GM18909 (cell line): ENCODE data around the gene SLC1A2.

Experiments
- ATAC-seq: cut with Tn5 transposase; IDR thresholded peaks from one replicate; pipeline ENCODE4 v1.9.1; 2021; ENCODE audit warnings: mild to moderate bottlenecking; ENCODE audit not compliant: unreplicated experiment, poor library complexity

The SLC1A2 gene

DNA sequence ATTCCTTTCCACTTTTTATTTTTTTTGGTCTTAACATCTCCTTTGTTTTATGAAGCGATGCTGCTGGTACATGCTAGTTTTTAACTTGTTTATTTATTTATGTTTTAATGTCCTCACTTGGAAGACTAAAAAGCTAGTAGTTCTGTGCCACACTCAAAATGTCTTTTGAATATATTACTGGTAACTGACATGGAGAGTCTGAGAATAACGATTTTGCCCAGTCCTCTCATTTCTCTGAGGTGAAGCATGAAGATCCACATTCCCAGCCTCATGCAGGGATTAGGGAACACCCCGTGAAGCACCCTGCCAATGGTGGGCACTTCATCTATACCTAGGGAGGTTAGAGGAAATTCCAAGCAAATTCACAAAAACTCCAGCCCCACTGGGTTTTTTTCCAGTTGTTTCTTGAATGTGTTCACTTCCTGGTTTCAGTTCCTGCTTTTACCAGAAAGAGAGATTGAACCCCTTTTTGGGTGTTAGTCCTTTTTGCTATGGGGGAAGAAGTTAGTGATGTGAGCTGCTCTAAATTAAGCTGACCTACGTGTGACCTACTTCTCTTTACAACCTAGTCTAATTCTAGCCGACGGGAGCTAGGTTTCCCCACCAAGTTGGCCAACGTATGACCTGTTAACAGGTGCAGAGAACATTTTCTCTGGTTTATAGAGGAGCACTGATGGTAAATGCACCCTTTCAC lies 106.1 kb downstream of the SLC1A2 start:
- peak; percentile 94 for ATAC-seq

DNA sequence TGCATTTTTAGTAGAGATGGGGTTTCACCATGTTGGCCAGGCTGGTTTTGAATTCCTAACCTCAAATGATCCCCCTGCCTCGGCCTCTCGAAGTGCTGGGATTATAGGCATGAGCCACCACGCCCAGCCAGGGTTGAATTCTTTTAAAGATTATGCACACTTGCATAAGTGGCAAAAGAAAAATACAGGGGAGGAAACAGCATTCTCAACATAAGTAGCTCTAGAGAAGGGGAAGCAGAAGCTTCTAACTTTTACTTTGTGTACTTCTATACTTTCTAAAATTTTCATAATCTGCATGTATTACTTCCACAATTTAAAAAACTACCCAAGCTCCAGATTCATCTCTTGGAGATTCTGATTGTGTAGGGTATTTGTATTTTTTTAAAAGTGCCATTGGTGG lies 108.0 kb downstream of the SLC1A2 start:
- no peak for ATAC-seq

- no peak for ATAC-seq
Observed at GRCh38 chr11:35308157-35308556, 111.2 kb downstream of the SLC1A2 start.

DNA sequence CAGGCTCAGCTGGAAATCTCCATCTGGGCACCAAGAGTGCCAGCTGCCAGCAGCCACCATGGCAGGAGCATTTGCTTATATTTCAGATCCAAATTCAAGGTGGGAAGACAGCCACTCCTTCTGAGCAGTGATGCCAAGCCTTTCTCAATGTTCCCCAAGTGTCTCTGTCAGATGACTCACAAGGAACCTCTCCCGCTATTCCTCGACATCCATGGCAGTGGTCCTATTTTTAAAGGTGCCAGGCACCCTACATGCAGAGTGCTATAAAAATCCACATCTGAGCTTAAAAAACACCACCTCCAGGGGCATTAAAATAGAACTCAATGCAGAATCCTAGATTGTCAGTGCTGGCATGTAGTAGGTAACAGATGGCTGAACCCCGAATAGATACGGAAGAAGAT lies 112.1 kb downstream of the SLC1A2 start:
- no peak for ATAC-seq

DNA sequence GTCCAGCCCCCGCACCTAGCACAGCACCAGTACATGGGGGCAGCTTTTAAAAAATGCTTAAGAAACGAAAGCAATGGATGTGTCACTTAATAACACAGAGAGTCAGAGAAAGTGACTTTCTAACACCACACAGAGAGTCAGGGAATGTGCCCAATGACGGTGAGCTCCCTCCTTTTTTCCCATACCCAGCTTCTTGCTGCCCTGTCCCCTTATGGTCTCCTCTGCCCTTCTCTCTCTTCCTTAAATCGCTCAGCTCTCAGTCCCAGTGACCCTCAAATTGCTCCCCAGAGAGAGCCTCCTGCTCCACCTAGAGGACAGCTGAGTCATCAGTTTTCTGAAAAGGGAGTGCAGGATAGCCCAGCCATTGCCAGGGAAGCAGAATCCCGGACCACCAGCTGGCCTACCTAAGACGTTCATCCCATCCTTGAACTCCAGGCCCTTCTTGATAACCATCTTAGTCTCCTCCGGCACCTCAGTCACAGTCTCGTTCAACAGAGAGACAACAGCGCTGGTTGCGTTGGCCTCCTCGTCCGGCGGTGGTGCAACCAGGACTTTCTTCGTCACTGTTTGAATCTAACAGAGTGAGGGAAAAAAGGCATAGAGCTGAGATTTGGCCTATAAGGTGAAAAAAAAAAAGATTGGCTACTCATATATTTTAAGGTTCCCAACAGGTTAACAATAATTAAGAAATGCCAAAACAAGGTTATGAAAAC lies 113.5 kb downstream of the SLC1A2 start:
- peak; percentile 53 for ATAC-seq

- no peak for ATAC-seq
Observed at GRCh38 chr11:35304900-35305460, 114.4 kb downstream of the SLC1A2 start.

- ATAC-seq = no peak
Observed at GRCh38 chr11:35304386-35304775, 115.0 kb downstream of the SLC1A2 start.

GRCh38 chr11:35303596-35304385 lies 115.6 kb downstream of the SLC1A2 start:
- no peak for ATAC-seq

DNA sequence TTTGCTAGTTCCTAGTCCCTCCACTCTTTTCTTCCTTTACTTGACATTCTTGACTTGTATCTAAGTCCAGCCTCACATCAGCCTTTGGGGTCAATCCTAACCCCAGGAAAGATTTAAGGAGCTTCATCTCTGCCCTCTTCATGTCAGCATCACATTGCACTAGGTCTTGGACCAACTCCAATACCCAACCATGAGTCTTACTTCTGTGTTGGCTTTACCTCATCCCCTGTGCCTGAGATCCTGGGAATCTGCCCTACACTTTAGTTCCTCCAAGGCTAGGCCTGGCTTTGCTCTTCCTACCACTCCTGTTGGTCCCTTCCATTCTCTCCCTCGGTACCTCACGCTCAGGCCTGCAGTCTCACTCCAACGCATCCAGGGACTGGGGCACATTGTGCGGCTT lies 117.0 kb downstream of the SLC1A2 start:
- no peak for ATAC-seq

DNA sequence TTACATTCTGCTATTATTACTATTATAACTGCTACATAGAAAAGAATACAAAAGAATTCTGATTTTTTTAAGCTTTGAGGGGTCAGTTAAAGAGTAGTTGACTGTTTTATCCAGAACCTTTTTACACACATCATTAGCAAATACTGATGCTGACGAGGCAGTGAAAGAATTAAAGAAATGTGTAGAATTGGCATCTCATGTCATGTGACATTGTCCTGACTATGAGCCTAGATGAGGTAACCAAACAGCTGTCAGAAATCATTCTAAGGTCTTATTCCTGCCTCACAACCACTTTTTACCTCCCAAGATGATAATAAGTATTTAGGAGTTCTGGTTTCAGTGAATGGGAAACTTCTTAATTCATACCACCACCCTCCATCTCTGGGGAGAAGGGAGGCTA lies 121.0 kb downstream of the SLC1A2 start:
- no peak for ATAC-seq

DNA sequence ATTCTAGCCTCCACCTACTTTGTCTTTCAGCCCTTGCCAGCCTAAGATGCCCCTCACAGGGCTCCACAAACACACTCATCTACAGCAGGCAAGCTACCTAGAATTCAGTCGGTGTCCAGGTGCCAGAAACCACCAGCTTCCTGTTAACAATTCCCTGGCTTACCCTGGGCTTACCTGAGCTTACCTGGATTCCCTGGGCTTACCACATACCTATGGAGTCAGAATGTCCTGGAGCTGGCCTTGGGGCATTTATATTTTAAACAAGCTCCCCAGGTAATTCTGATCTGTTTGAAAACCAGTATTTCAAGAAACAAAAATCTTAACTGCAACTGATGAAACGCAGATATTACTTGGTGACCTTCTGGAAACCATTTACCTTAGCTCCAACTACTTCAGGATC lies 123.6 kb downstream of the SLC1A2 start:
- ATAC-seq = no peak

- no peak for ATAC-seq
Observed at GRCh38 chr11:35293699-35294098, 125.7 kb downstream of the SLC1A2 start.

- ATAC-seq = no peak
Observed at GRCh38 chr11:35293035-35293434, 126.3 kb downstream of the SLC1A2 start.

DNA sequence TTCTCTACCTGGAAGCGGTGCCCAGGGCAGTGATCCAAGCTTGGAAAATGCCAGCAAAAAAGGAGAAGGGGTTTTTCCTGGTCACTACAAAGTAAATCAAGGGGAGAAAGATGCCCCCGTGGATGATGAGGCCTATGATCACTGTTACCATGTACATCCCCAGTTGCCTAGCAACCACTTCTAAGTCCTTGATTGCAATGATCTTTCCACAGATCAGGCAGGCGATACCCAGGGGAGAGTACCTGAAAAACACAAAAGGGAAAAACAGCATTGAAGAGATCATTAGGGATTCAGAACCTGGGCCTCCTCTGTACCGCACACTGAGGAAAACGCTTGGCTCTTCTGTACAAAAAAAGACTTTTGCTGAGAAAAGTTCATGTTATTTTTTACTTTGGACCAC lies 127.1 kb downstream of the SLC1A2 start:
- no peak for ATAC-seq

GRCh38 chr11:35290876-35291275 lies 128.5 kb downstream of the SLC1A2 start:
- ATAC-seq = no peak

DNA sequence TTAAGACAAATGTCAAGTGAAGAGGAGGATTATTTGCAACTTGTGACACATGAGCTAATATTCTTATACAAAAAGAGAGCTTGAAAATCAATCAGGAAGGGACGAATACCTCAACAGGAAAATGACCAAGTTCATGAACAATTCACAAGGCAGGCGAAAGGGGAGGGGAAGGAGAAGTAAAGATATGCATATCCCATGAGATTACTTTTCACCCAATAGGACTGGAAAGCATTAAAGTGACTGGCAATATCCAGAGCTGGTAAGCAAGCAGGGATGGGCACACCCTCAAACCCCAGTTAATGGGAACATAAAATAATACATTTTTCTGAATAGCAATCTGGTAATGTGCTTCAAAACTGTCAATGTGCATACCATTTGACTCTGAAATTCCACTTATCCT lies 129.5 kb downstream of the SLC1A2 start:
- ATAC-seq = no peak

DNA sequence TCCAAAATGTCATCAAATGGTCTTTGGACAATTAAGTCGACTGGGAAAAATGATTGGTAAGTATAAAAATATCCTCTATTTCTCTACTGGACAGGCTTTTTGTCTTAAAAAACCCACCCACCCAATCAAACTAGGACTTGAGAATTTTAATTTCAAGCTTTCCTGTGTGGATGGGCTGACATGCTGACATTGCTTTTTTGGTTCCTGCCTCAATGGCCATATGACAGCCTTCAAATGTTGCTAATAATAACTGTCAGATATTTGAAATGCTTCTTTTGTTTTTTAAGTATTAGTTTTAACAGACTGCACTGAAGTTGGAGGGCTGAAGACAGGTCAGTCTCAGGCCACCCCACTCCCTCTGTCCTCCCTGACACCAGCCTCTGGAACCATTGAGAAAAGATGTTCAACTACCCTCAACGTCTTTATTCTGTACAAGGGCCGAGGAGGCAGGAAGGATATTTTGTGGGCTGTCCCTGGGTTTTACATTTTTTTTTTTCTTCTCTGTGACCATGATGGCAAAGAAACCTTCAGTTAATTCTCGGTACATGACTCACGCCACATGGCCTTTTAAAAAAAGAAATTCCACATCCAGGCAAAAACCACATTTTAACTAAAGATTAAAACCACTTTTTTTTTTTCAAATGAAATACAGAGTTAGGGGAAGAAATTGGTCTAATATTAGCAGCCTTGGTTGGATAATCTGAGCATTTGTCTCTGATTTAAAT lies 130.4 kb downstream of the SLC1A2 start:
- ATAC-seq = no peak

DNA sequence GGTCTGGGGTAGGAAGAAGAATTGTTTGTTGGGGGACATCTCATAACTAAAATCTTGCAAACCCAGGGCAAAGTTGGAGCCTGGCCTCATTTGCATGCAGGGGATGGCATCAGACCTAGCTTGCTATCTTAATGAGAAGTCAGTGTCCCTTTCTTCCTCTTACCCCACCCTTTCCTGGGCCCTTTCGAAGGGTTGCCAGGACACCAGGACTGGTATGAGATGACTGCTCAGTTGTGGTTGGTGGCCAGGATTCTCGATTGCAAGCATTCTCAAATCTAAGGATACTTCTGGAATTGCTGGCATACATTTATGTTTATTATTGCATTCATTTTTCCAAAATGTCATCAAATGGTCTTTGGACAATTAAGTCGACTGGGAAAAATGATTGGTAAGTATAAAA lies 131.0 kb downstream of the SLC1A2 start:
- no peak for ATAC-seq

DNA sequence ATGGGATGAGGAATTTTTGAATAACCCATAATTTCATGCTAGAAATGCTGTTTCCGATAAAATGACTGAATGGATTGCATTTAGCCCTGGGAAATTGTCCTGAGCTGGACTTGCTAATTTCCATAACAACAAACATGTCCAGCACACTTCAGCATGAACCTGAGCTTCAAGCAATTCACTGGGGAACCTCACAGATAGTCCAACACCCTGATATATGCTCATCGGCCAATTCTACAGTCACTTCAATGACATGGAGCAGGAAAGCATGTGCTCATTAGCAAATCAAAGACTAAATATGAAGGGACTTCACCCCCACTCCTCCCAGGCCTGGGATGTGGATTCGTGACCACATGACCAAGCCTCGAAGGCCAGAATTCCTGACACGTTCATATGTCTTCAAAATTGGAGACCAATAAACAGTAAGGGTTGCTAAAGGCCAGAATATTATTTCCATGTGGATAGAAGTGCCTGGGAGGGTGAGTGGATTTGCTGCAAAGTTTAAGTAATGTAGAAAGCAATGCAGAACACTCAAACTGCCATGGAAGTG lies 131.9 kb downstream of the SLC1A2 start:
- no peak for ATAC-seq

DNA sequence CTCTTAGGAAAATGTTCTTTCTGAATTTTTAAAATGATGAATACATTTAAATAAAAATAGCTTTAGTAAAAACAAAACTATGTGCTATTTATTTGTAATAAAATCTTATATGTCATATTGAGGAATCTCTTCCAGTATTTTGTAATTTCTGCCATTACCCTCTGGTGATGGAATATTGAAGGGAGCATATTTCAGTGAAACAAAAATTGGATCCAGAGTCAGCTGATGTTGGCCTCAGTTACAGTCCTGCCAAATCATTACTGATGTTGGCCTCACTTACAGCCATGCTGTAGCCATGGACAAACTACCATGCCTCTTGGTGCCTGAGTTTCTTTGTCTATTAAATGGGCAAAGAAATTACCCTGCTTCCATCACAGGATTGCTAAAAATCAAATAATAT lies 133.2 kb downstream of the SLC1A2 start:
- ATAC-seq = no peak
